ENCODE results near the gene RPS6KL1.

RPS6KL1 gene

GRCh38 chr14:74929242-74929641 lies 6.2 kb upstream of the RPS6KL1 start:
- DNase-seq (ENCODE audit: low read depth), result no peak
- H3K4me3 ChIP-seq (ENCODE audit: low read depth, low read length), result no peak overlapping the region
- in situ Hi-C loops (cut with HindIII; ENCODE audit: low sequenced_read_pairs), result no loop called here
- TF ChIP-seq CTCF (IDR thresholded peaks at IDR 0.05; ENCODE audit: low read depth, low read length, missing control alignments), result no peak

DNA sequence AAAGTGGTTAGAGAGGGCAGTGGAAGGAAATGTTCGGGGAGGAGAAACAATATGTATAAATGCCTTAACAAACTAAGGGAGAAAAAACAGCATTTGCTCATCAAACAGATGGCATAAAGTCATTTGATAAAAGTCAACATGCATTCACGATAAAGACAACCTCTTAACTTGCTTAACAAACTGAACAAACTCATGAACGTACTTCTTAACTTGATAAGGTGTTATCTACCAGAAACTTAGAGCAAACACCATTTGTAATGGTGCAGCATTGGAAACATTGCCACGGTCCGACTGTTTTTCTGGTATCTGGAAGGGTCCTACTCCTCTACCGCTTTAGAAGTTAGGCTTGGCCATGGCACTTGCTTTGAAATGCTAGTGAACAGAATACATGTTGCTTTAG lies 4.2 kb upstream of the RPS6KL1 start:
- H3K4me3 ChIP-seq (ENCODE audit: low read depth, low read length), result no peak overlapping the region
- in situ Hi-C loops (cut with HindIII; ENCODE audit: low sequenced_read_pairs), result no loop called here
- no peak for TF ChIP-seq CTCF (IDR thresholded peaks at IDR 0.05; ENCODE audit: low read depth, low read length, missing control alignments)
- no peak for DNase-seq (ENCODE audit: low read depth)

GRCh38 chr14:74924061-74924460 lies 1.0 kb upstream of the RPS6KL1 start:
- TF ChIP-seq CTCF (IDR thresholded peaks at IDR 0.05; ENCODE audit: low read depth, low read length, missing control alignments), result no peak
- H3K4me3 ChIP-seq (ENCODE audit: low read depth, low read length), result no peak overlapping the region
- in situ Hi-C loops (cut with HindIII; ENCODE audit: low sequenced_read_pairs), result loop anchor here (25.0 kb wide), 1 partner anchor 163 kb away; no protein-coding TSS in a partner anchor
- DNase-seq (ENCODE audit: low read depth), result no peak

DNA sequence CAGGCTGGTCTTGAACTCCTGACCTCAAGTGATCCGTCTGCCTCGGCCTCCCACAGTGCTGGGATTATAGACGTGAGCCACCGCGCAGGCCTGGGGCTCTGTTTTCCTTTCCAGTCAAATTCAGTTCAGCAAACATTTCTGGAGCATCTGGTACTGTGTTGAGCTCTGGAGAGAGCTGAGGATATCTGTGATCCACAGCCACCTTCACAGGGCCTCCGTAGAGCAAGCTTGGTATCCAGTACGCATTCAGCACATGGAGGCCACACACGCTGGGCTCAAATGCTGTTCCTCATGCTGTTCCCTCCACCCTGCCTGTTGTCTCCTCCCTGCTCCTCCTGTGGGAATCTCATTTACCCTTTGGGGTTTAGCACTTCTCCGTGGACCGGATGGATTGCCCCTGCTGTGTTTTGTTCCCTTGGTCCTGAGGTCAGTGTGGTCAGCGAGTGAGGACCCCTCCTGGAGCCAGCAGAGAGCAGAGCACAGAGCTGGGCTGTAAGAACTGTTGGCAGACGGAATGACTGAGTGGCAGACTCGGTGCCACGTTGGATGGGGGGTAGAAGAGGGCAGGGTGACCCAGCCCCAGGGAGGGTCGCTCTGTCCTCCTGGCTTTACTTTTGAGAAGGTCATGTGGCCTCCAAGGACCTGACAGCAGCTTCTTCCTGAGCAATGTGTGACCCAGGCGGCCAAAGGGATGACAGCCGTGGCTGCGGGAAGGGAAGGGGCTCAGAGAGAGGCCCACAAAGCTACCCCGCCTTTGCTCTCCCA lies 891 bp downstream of the RPS6KL1 start:
- peak overlapping the region; percentile 46 for H3K4me3 ChIP-seq (ENCODE audit: low read depth, low read length)
- in situ Hi-C loops (cut with HindIII; ENCODE audit: low sequenced_read_pairs), result loop anchor here (25.0 kb wide), 1 partner anchor 165 kb away; no protein-coding TSS in a partner anchor

DNA sequence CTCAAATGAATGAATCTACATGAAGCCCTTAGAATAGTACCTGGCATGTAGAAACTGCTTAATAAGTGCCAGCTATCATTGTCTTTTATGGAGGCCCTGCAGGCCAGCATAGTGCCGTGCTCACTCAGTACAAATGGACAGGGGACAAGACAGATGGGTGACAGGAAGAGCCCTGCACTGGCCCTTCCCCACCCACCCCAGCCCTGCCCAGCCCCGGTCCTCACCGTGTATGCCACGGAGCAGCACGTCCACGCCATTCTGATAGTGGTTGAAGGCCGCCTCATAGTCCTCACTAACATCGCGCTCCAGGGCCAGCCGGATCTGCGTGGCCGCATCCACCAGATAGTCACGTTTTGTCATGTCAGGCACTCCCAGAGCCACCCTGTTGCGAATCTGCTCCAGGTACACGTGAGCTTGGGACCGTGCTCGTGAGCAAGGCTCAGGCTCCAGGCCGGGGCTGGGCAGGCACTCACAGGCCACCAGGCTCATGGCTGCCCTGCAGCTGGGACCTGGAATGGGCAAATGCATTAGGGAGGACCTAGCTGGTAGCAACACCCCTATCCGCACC lies 1.9 kb downstream of the RPS6KL1 start:
- no peak for TF ChIP-seq CTCF (IDR thresholded peaks at IDR 0.05; ENCODE audit: low read depth, low read length, missing control alignments)
- no peak overlapping the region for H3K4me3 ChIP-seq (ENCODE audit: low read depth, low read length)
- in situ Hi-C loops (cut with HindIII; ENCODE audit: low sequenced_read_pairs), result loop anchor here (25.0 kb wide), 1 partner anchor 166 kb away; no protein-coding TSS in a partner anchor
- no peak for DNase-seq (ENCODE audit: low read depth)

More for the DNA sequence above, 891 bp downstream of the RPS6KL1 start:
- DNase-seq (ENCODE audit: low read depth), result no peak
- TF ChIP-seq CTCF (IDR thresholded peaks at IDR 0.05; ENCODE audit: low read depth, low read length, missing control alignments), result no peak

DNA sequence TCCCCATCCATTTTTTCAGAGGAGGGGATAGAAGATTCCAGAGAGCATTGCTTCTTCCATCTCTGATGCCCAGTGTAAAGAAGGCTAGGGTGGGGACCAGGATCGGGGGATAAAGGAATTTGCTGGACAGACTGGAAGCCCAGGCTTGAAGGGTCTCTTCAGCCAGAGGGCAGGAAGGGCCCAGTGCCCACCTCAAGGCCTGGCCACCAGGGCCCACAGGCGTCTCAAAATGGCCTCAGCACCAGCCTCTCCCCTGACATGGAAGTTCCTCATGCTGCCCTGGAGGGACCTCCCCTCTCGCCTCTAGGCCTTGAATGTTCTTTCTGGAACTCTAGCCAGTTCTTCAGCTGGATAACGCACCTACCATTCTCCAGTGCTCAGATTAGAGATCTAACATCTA lies 2.8 kb downstream of the RPS6KL1 start:
- DNase-seq (ENCODE audit: low read depth), result no peak
- no peak for TF ChIP-seq CTCF (IDR thresholded peaks at IDR 0.05; ENCODE audit: low read depth, low read length, missing control alignments)
- H3K4me3 ChIP-seq (ENCODE audit: low read depth, low read length), result no peak overlapping the region
- in situ Hi-C loops (cut with HindIII; ENCODE audit: low sequenced_read_pairs), result loop anchor here (25.0 kb wide), 1 partner anchor 167 kb away; no protein-coding TSS in a partner anchor

All from astrocyte of the cerebellum (primary cell).